Measurements from ENCODE around the gene MCF2L.

DNA sequence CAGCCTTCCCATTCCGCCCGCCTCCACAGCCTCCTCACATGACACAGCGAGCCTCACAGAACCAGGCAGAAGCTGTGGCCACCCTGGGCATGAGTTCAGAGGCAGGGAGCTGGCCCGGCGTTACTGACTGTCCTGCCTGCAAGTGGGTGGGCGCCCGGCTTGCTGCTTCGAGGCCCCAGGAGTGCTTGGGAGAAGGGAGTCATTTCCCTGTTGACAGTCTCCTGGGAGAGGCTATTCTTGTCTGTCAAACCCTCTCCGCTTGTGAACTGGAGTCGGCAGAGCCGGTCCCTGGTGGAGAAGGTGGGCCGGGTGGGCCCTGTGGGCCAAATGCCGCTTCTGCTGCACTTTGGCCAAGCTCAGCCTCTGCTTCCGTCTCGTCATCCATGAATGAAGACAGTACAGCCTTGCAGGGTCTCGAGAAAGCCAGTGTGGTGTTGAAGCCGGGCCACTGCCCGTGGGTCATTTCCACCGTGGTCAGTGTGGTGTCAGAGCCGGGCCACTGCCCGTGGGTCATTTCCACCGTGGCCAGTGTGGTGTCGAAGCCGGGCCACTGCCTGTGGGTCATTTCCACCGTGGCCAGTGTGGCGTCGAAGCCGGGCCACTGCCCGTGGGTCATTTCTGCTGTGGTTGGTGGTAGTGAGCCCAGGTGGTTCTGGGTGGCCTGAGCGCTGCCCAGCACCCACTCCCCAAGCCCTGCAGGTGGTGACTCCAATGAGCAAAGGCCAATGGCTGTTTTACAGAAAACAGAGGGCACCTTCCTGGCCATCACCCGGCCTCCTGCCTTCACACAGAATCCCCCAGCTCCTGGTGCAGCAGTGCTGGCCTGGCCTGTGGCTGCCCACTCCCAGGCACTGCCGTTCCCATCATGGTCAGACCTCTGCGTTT, 123.1 kb downstream of the MCF2L start:
- TF ChIP-seq EP300 (conservative IDR thresholded peaks at IDR 0.05; ENCODE audit: poor library complexity, severe bottlenecking) (no peak), TAF1 (IDR thresholded peaks at IDR 0.05; ENCODE audit: low read depth) (no peak), EZH2 (IDR thresholded peaks at IDR 0.05; ENCODE audit: borderline replicate concordance, insufficient read depth, low read length, poor library complexity, severe bottlenecking) (no peak), POLR2AphosphoS5 (IDR thresholded peaks at IDR 0.05) (no peak)
- TF ChIP-seq, protein P1, sequence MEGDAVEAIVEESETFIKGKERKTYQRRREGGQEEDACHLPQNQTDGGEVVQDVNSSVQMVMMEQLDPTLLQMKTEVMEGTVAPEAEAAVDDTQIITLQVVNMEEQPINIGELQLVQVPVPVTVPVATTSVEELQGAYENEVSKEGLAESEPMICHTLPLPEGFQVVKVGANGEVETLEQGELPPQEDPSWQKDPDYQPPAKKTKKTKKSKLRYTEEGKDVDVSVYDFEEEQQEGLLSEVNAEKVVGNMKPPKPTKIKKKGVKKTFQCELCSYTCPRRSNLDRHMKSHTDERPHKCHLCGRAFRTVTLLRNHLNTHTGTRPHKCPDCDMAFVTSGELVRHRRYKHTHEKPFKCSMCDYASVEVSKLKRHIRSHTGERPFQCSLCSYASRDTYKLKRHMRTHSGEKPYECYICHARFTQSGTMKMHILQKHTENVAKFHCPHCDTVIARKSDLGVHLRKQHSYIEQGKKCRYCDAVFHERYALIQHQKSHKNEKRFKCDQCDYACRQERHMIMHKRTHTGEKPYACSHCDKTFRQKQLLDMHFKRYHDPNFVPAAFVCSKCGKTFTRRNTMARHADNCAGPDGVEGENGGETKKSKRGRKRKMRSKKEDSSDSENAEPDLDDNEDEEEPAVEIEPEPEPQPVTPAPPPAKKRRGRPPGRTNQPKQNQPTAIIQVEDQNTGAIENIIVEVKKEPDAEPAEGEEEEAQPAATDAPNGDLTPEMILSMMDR (IDR thresholded peaks at IDR 0.05; ENCODE audit: poor library complexity, severe bottlenecking): no peak
- TF ChIP-seq, protein P2, sequence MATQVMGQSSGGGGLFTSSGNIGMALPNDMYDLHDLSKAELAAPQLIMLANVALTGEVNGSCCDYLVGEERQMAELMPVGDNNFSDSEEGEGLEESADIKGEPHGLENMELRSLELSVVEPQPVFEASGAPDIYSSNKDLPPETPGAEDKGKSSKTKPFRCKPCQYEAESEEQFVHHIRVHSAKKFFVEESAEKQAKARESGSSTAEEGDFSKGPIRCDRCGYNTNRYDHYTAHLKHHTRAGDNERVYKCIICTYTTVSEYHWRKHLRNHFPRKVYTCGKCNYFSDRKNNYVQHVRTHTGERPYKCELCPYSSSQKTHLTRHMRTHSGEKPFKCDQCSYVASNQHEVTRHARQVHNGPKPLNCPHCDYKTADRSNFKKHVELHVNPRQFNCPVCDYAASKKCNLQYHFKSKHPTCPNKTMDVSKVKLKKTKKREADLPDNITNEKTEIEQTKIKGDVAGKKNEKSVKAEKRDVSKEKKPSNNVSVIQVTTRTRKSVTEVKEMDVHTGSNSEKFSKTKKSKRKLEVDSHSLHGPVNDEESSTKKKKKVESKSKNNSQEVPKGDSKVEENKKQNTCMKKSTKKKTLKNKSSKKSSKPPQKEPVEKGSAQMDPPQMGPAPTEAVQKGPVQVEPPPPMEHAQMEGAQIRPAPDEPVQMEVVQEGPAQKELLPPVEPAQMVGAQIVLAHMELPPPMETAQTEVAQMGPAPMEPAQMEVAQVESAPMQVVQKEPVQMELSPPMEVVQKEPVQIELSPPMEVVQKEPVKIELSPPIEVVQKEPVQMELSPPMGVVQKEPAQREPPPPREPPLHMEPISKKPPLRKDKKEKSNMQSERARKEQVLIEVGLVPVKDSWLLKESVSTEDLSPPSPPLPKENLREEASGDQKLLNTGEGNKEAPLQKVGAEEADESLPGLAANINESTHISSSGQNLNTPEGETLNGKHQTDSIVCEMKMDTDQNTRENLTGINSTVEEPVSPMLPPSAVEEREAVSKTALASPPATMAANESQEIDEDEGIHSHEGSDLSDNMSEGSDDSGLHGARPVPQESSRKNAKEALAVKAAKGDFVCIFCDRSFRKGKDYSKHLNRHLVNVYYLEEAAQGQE (IDR thresholded peaks at IDR 0.05; ENCODE audit: borderline replicate concordance): no peak

All from neural cell (in vitro differentiated cells).